Cardiac septum (tissue), 1 donor: ENCODE results near the gene GAPT. TPM values are rescaled to one million over a fixed set of nuclear protein-coding genes. Genes with fewer than 3 reads are reported as not detected.
"Not testable (repeated sequence)": the region's sequence is repeated elsewhere in the genome, so short reads cannot be mapped to it uniquely, and the experiment has no call there.

Source experiments
- DNase-seq: peaks from one replicate; pipeline ENCODE4 v3.0.0-alpha.2; 2020; ENCODE audit warnings: low spot score
- intact Hi-C: fragments of 100-400 bp; cut with DNase I; formaldehyde crosslinking; loops from one replicate; pipeline ENCODE4 v1.14.0; 2022
- total RNA-seq: library from RNA; stranded (reverse); fragmentation: NEBNext Ultra II Directional; extraction: Animal tissue kit (Norgen Biotek cat#: 25700); gene quantifications from one replicate; pipeline ENCODE4 v1.2.1, GENCODE V29; 2021
- donor health status: DM: no; HTN: no; CAD: no.

The GAPT gene
- total RNA-seq, 1 donor from 2014 or later, result 0.27 TPM

DNA sequence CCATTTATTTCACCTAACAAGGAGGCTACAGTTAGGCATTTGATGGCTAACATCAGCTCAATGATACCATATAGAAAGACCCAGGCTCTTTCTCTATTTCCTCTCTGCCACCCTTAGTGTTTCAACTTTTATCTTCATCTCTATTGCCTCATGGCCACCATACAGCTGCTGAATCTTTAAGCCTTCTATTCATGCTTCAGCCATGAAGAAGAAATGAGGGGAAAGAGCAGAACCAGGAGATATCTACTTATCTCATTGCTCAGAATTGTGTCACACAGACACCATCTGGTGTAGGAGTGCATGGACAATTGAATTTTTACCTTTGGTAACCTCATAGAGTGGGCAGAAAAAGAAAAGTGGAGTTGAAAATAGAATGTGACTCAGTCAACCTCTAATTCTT lies 6.7 kb downstream of the GAPT start:
- DNase-seq, result no peak
- intact Hi-C loops, result loop anchor here (2.0 to 10.0 kb wide), 2 partner anchors 317 to 351 kb away; no protein-coding TSS in a partner anchor

DNA sequence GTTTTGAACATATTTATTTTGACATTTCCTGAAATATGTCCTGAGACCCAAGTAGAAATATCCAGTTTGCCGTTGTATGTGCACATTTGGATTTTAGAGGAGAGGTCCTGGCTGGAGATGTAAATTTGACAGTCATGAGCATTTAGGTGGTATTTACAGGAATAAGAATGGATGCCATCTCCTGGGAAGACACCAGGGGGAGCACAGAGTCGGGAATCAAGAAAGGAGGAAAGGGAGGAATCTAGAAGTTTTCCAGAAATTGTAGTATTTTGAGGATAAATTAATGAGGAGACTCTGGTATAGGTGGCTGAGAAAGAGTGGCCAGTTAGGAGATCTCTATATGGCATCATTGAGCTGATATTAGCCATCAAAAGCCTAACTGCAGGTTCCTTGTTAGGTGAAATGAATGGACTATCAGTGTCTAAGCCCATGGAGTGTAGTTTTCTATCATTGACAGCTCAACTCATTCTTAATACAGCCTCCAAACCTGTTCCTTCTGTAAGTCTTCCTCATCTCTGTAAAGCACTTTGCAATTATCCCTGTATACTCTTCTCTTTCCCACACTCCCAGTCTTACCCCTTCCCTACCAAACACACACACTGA lies 7.2 kb downstream of the GAPT start:
- no peak for DNase-seq

DNA sequence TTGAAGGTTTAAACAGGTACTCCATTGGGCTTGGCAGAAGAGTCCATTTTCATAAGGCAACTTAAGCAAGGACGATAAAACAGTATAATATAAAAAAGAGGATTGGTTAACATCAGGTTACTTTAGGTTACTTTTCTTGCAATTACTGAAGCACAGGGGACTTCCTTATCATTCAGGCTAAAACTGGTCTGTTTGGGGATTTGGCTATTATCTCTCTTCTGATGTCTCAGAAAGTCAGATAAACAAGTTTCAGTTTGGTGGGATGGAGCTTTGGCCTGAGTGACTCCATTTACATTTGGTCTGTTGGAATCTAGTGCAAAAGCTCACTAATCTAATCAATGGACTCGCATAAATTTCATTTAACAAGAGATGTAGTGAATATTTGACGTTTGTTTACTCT lies 8.0 kb downstream of the GAPT start:
- DNase-seq, result no peak
- intact Hi-C loops, result loop anchor here (2.0 to 10.0 kb wide), 2 partner anchors 316 to 350 kb away; no protein-coding TSS in a partner anchor

More for the DNA sequence above, 7.2 kb downstream of the GAPT start:
- intact Hi-C loops, result loop anchor here (2.0 to 10.0 kb wide), 2 partner anchors 316 to 350 kb away; no protein-coding TSS in a partner anchor

DNA sequence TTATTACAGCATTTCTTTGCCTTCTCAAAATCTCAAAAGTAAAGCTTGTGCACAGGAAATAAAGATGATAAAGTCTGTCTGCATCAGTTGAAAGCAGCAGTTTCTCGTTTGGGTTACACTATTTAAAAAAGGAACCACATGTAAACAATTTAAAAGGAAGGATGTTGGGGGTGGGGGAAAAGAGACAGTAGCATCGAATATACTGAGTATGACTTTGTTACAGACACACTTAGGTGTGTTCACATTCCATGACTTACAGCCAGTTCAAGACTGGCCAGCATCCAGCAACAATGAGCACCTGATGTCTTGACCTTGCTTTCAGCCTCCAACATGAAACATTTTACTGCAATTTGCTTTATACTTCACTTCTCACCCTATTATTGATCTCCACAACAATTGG lies 8.7 kb downstream of the GAPT start:
- no peak for DNase-seq
- intact Hi-C loops, result loop anchor here (2.0 to 10.0 kb wide), 2 partner anchors 315 to 349 kb away; no protein-coding TSS in a partner anchor

DNA sequence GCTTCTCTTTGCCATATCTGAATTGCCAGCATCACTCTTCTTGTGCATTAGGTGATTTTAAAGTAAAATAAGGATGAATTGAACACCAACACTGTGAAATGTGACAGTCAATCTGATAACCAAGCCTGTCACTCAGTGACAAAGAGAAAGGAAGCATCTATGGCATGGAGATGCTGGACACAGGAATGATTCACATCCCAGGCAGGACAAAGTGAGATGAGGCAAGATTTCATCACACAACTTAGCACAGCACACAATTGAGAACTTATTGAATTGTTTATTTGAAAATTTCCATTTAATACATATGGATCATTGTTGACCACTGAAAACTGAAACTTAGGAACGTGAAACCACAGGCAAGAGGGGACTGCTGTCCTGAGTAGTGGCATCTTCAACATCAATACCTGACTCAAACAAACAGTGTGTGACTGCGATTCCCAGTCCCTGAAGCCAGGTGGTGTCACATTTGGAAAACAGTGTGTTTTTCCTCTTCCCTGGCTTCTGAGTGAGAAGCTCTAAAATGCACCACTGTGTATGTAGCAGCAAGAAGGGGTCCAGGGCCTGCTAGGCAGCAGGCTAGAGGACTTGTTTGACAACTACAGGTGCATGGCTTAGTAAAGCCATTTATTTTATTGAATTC lies 10.7 kb downstream of the GAPT start:
- intact Hi-C loops, result no loop called here

DNA sequence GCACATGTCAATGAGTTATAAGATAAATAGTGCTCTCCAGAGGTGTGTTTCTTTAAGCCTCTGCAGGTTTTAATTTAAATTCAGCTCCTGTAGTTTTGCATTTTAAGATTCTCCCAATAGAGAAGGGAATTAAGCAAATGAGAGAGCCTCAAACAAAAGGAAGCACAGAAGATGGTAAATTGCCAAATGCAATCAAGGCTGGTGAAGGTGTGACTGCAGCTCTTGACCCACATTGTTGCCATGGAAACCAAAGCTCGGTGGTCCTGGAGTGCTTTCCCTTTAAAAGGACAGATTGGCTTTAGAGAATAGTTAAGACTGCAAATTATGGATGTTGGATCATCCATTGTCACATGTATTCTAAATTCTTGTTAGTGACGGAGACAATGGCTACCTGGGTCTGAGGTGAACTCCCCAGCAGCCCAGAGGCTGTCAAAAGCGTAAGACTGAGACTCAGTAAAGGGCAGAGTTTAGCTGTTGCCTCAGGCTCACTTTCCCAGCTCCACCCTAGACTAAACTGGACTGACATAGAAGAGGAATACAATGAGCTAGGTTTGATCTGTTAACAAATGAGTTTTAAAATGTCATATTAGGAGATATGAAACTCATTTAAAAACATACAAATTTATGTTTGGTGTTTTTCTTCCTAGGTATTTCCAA lies 12.3 kb downstream of the GAPT start:
- no peak for DNase-seq
- intact Hi-C loops, result no loop called here

More for the DNA sequence above, 10.7 kb downstream of the GAPT start:
- DNase-seq, result no peak

DNA sequence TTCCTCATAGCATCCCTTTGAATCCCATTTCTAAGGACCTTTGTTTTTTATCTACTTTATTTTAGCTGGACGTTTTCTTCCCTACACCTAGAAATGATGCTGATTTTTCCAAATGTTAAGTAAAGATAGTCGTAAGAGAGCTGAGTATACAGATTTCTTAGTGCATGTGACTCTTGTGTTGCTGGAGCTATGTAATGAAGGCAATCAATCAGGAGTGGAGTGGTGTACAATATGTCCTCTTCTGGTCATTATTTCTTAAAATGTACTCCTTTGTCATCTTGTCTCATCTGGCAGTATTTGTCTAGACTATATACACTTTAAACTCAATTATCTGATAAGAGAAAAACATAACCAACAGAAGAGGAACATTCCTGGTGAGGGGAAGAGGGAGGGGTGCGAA lies 13.5 kb downstream of the GAPT start:
- DNase-seq, result no peak
- intact Hi-C loops, result no loop called here

DNA sequence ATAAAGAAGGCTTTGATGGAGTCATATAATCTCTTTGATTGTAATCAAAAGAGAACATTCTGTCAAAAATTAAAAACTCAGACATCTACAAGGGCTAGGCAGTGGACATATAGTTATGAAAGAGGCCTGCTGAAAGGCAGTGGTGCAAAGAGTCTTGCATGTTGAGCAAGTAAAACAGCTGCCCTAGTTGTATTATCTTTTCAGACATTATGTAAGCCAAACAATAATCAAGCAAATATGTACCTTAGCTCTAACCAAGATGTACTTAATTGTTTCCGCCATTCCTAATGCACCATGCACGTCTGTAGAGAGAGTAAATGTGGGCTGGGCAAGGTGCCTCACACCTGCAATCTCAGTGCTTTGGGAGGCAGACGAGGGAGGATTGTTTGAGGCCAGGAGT lies 14.3 kb downstream of the GAPT start:
- intact Hi-C loops, result no loop called here
- DNase-seq, result no peak

DNA sequence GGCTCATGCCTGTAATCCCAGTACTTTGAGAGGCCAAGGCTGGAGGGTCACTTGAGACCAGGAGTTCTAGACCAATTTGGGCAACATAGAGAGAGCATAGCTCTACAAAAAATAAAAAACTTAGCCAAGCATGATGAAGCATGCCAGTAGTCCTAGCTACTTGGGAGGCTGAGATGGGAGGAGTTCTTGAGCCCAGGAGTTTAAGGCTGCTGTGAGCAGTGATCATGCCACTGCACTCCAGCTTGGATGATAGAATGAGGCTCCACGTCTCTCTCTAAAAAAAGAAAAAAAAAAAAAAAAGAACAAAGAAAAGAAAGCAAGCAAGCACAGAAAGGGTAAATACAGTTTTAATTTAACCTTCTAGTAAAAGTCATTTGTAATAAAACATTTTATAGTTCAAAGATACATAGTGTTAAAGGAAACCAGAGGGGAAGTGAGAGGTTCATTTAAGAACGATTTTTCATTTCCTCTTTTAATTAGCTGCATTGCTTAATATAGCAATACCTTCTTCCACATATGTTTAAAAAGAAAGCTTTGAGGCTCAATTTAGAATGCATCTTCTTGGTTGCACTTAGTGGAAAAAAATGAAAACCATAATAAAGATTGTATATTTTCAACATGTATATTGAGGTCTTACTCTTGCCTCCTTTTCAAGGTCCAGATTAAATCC lies 14.9 kb downstream of the GAPT start:
- no peak for DNase-seq
- intact Hi-C loops, result no loop called here

DNA sequence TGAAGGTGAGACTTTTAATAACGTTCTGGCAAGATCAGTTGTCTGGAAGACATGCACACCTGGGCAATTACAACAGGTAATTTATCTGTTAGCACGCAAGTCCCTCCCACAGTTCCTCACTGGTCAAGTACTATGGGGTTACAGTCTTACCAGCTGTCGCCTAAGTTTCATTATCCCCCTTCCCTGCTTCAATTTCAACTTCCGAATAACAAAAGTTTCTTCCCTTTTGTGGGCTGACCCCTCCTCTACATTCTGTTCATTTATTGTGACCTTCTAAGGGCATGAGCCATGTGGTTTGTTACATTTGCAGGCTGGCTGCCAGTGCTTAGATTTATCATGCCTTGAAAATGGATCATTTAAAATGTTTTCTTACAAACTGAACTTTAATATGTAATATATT lies 16.5 kb downstream of the GAPT start:
- DNase-seq, result no peak
- intact Hi-C loops, result no loop called here

DNA sequence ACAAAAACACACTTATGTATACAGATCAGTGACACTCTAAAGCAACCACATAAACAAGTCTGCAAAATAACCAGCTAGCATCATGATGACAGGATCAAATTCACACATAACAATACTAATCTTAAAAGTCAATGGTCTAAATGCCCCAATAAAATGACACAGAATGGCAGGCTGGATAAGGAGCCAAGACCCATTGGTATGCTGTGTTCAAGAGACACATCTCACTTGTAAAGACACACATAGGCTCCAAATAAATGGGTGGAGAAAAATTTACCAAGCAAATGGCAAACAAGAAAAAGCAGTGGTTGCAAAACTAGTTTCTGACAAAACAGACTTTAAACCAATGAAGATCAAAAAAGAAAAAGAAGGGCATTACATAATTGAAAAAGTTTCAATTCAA lies 26.0 kb downstream of the GAPT start:
- intact Hi-C loops, result no loop called here

DNA sequence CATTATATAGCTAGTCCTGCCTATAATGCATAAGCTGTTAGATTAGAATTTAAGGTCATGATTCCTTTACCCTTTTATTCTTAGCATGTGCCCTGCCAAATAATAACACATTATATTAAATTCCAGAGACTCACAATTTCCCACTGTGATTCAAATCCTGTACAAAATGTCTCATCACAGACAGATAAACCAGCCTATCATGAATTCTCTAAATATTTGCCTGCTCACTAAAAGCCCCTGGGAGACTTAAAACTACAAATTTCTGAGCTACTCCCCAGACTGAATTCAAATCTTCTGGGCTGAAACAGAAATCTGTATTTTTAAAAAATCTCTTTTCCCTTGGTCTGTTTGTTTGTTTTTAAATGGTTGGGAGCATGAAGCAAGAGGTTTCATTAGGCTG lies 32.7 kb downstream of the GAPT start:
- intact Hi-C loops, result no loop called here
- DNase-seq, result no peak

More for the DNA sequence above, 26.0 kb downstream of the GAPT start:
- DNase-seq, result no peak

DNA sequence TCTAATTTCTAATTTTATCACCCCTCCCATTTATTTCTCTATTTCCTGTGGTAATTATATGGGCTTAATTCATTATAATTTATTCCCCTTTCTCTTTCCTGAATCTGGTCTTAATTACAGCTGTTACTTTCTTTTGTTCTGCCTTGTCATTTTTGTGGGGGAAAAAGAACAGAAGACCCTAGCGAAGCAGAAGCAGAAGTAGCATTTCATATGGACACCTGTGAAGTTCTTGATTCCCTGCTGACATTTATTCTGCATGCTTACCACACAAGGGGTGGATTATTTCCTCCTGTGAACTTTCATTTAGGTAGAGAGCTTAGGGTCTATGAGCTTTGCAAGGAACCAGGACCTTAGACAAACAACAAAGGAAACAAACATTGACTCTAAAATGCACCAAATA lies 33.3 kb downstream of the GAPT start:
- intact Hi-C loops, result no loop called here
- DNase-seq, result no peak

DNA sequence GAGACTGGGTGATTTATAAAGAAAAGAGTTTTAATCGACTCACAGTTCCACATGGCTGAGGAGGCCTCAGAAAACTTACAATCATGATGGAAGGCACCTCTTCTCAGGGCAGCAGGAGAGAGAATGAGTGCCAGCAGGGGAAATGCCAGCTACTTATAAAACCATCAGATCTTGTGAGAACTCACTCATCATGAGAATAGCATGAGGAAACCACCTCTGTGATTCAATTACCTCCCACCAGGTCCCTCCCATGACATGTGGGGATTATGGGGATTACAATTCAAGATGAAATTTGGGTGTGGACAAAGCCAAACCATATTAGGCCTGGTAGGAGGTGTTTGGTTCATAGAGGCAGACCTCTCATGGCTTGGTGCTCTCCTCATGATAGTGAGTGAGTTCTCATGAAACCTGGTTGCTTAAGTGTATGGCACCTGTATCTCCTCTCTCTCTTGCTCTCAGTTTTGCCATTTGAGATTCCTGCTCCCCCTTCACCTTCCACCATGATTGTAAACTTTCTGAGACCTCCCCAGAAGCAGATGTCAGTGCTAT lies 39.8 kb downstream of the GAPT start:
- intact Hi-C loops, result no loop called here
- no peak for DNase-seq

DNA sequence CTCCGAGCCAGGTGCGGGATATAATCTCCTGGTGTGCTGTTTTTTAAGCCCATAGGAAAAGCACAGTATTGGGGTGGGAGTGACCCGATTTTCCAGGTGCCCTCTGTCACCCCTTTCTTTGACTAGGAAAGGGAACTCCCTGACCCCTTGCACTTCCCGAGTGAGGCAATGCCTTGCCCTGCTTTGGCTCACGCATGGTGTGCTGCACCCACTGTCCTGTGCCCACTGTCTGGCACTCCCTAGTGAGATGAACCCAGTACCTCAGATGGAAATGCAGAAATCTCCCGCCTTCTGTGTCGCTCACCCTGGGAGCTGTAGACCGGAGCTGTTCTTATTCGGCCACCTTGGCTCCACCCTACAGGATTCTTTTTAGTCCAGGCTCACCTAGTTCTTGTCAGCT lies 50.7 kb downstream of the GAPT start:
- DNase-seq, intact Hi-C loops: not testable (repeated sequence)

DNA sequence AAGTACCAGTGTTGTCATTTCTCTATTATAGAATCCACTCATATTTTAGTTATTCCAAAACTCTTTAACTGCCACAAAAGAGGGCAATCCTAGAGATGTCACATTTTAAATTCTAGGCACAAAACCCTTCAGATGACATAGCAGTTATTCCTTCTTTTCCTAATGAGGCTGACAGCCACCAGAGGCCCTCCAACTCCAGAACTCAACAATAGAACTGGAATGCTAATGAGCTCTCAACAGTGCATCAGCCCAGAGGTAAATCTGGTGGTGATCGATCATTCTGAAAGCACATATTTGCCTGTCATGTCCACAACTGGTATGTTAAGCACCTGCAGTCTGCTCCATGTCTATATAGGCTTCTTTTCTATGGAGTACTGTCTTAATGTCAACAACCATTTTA lies 51.5 kb downstream of the GAPT start:
- no peak for DNase-seq
- intact Hi-C loops, result no loop called here

DNA sequence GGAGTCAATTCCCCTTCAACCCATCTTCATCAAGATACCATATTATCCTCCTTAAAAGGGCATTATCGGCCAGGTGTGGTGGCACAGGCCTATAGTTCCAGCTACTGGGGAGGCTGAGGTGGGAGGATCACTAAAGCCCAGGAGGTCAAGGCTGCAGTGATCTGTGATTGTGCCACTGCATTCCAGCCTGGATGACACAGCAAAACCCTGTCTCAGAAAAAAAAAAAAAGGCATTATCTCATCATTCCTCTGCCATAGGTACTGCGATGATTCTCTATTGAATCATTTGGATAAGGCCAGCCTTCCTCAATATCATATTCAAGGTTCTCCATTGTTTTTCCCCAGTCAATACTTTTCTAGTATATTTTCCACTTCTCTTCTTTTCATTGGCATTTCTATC lies 52.5 kb downstream of the GAPT start:
- DNase-seq, result no peak
- intact Hi-C loops, result no loop called here

DNA sequence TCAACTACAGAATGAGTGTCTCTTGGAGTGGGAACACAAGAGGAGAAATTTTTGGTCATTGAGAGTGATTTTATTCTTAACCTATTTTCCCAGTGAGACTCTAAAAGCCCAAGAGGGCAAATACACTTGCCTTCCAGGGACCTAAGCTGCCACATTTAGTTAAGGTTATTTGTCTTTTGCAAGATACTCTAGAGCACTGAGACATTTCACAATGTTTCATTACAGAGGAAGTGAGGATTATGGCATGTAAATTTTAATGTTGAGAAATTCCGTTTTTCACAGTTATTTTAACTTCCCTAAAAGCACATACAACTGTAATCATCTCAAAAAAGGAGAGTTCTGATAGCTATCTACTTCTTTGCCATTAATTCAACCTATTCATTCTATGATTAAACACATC lies 53.0 kb downstream of the GAPT start:
- intact Hi-C loops, result no loop called here
- DNase-seq, result no peak

DNA sequence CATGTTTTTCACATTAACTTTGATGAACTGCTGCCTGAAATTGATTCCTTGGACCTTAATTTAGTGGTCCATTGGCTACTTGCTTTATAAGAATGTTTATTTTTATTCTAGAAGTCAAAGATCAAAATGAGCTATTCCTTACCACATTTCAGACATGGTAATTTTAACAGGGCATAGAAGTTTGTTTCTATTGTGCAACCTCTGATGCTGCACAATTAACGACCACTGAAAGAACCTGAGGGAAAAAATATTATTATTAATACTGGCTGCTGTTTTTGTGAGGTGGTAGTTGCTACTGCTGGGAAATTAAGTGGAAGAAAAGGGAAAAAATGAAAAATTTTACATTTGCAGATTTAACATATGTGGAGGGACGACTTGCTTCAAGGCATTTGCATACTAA lies 53.7 kb downstream of the GAPT start:
- intact Hi-C loops, result no loop called here
- no peak for DNase-seq

DNA sequence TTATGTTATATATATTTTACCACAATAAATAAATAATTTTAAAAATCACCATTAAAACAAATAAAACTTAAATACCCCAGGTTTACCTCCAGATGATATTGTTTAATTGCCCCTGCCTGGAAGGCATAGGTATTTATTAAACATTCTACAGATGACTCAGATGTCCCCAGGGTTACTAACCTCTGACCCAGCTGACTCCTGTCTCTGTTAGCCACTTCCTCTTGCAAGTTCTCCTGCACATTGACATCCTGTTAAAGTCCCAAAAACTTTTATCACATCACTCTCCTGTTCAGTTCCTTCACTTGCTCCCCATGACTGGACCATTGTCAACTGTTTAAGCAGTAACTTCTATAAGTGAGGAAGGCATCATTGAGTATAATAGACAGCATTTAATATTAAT lies 54.7 kb downstream of the GAPT start:
- intact Hi-C loops, result no loop called here
- DNase-seq, result no peak
